GM13976 (cell line): ENCODE data around the gene LRR1.
"Not testable (repeated sequence)": the region's sequence is repeated elsewhere in the genome, so short reads cannot be mapped to it uniquely, and the experiment has no call there.

Experiments
- DNase-seq: peaks from one replicate; pipeline ENCODE4 v3.0.0; 2012; ENCODE audit warnings: low spot score
- CTCF ChIP-seq: IDR thresholded peaks from 2 replicates; pipeline ENCODE4 v1.5.1; 2012; ENCODE audit warnings: borderline replicate concordance, mild to moderate bottlenecking; ENCODE audit not compliant: insufficient read depth; ENCODE audit errors: extremely low read depth, missing control alignments, control extremely low read depth
- in situ Hi-C: fragments of 300-500 bp; cut with MboI; formaldehyde crosslinking; loops from one replicate; pipeline ENCODE4 v1.12.0; 2022; ENCODE audit warnings: low sequenced_read_pairs, mixed read lengths, inconsistent platforms; ENCODE audit not compliant: unreplicated experiment

Gene LRR1

GRCh38 chr14:49640540-49641417 is 42.0 kb downstream of the LRR1 start:
- no peak for DNase-seq
- in situ Hi-C loops: loop anchor here (25.0 kb wide), 2 partner anchors 197 to 472 kb away; partner anchors contain the start of gene VCPKMT
- no peak for TF ChIP-seq CTCF

- in situ Hi-C loops: loop anchor here (25.0 kb wide), 2 partner anchors 196 to 471 kb away; partner anchors contain the start of gene VCPKMT
- DNase-seq: no peak
- TF ChIP-seq CTCF: no peak
These were observed 43.0 kb downstream of the LRR1 start for GRCh38 chr14:49641697-49642129.

- in situ Hi-C loops: loop anchor here (25.0 kb wide), 2 partner anchors 195 to 470 kb away; partner anchors contain the start of gene VCPKMT
- no peak for DNase-seq
- TF ChIP-seq CTCF: no peak
These were observed 43.4 kb downstream of the LRR1 start for GRCh38 chr14:49642163-49642562.

GRCh38 chr14:49653508-49653907 is 54.8 kb downstream of the LRR1 start:
- no peak for DNase-seq
- in situ Hi-C loops: no loop called here
- TF ChIP-seq CTCF: no peak

GRCh38 chr14:49654511-49654910 is 55.8 kb downstream of the LRR1 start:
- in situ Hi-C loops: no loop called here
- no peak for DNase-seq

GRCh38 chr14:49657500-49657899 is 58.8 kb downstream of the LRR1 start:
- in situ Hi-C loops, DNase-seq: not testable (repeated sequence)

More at GRCh38 chr14:49654511-49654910, 55.8 kb downstream of the LRR1 start:
- TF ChIP-seq CTCF: no peak
